Measurements from ENCODE around the gene BRD3. TPM values are rescaled to one million over a fixed set of nuclear protein-coding genes. Genes with fewer than 3 reads are reported as not detected.

Gene BRD3
- total and polyA plus RNA-seq, 12 donors, result 5.7 to 34.4 (median 28.9) TPM

- Histone ChIP-seq H3K27me3 (no peaks in the 10 kb centered on the region), H3K4me1 (peaks cover 3 to 14% (median 9%) of the 10 kb centered on the region in 9 donors), H3K27ac (no peak overlapping the region), H3K36me3 (peaks cover 0 to 61% (median 34%) of the 10 kb centered on the region in 9 donors), H3K4me3 (no peak overlapping the region), H3K9me3 (no peaks in the 10 kb centered on the region)
- 89 to 94% methylated on average over 21 of the region's 21 CpGs for WGBS, 2 donors
- intact Hi-C loops (cut with DNase I), result loop anchor here in 3 of 10 donors (5.0 to 10.0 kb wide), 3 partner anchors 38 to 108 kb away; partner anchors contain the start of genes BRD3 (in 3 of the 3) and WDR5 (in 2 of the 3)
- DNase-seq (no peak), ATAC-seq (no peak)
- no peak for TF ChIP-seq CTCF (IDR thresholded peaks at IDR 0.05)
Observed at GRCh38 chr9:134029248-134030226, 38.3 kb downstream of the BRD3 start.

GRCh38 chr9:134028575-134029247 is 39.1 kb downstream of the BRD3 start:
- Histone ChIP-seq H3K27ac (no peak overlapping the region), H3K36me3 (peaks cover 0 to 53% (median 27%) of the 10 kb centered on the region in 9 donors), H3K9me3 (no peaks in the 10 kb centered on the region), H3K4me1 (peaks cover 3 to 18% (median 9%) of the 10 kb centered on the region in 9 donors), H3K4me3 (no peak overlapping the region), H3K27me3 (no peaks in the 10 kb centered on the region)
- 93% methylated on average over 22 of the region's 22 CpGs for WGBS, 2 donors
- TF ChIP-seq CTCF (IDR thresholded peaks at IDR 0.05), result no peak
- intact Hi-C loops (cut with DNase I), result loop anchor here in 3 of 10 donors (5.0 to 10.0 kb wide), 3 partner anchors 39 to 109 kb away; partner anchors contain the start of genes BRD3 (in 3 of the 3) and WDR5 (in 2 of the 3)
- no peak for DNase-seq
- no peak for ATAC-seq

- peaks cover 0 to 47% (median 20%) of the 10 kb centered on the region in 9 donors for H3K36me3 ChIP-seq
- no peak overlapping the region for H3K27ac ChIP-seq
- intact Hi-C loops (cut with DNase I), result loop anchor here in 3 of 10 donors (5.0 to 10.0 kb wide), 3 partner anchors 39 to 109 kb away; partner anchors contain the start of genes BRD3 (in 3 of the 3) and WDR5 (in 2 of the 3)
- TF ChIP-seq CTCF (IDR thresholded peaks at IDR 0.05), result no peak
- H3K4me1 ChIP-seq, result peaks cover 3 to 18% (median 9%) of the 10 kb centered on the region in 9 donors
- H3K27me3 ChIP-seq, result no peaks in the 10 kb centered on the region
- H3K4me3 ChIP-seq, result no peak overlapping the region
- WGBS, 2 donors, result 95 to 96% methylated on average over 9 of the region's 9 CpGs
- no peak for ATAC-seq
- H3K9me3 ChIP-seq, result no peaks in the 10 kb centered on the region
- no peak for DNase-seq
Observed at GRCh38 chr9:134028076-134028475, 39.8 kb downstream of the BRD3 start.

- peaks cover 0 to 42% (median 15%) of the 10 kb centered on the region in 9 donors for H3K36me3 ChIP-seq
- H3K4me1 ChIP-seq, result peaks cover 3 to 18% (median 9%) of the 10 kb centered on the region in 9 donors
- ATAC-seq (no peak), DNase-seq (no peak)
- no peaks in the 10 kb centered on the region for H3K9me3 ChIP-seq
- no peak for TF ChIP-seq CTCF (IDR thresholded peaks at IDR 0.05)
- no peak overlapping the region for H3K4me3 ChIP-seq
- intact Hi-C loops (cut with DNase I), result loop anchor here in 3 of 10 donors (5.0 to 10.0 kb wide), 3 partner anchors 40 to 110 kb away; partner anchors contain the start of genes BRD3 (in 3 of the 3) and WDR5 (in 2 of the 3)
- H3K27ac ChIP-seq, result no peak overlapping the region
- H3K27me3 ChIP-seq, result no peaks in the 10 kb centered on the region
- WGBS, 2 donors, result 94 to 95% methylated on average over 7 of the region's 7 CpGs
Observed at GRCh38 chr9:134027561-134027960, 40.3 kb downstream of the BRD3 start.
